ENCODE data around the gene ZNF43.
"Not testable (repeated sequence)": the region's sequence is repeated elsewhere in the genome, so short reads cannot be mapped to it uniquely, and the experiment has no call there.

ZNF43 gene

GRCh38 chr19:21835810-21836444, at the start of gene ZNF43:
Gene ZNF43 (minus strand): TSS chr19:21836182. CDS start chr19:21836038, 144 bp downstream.
- peak; percentile 76 to 94 for DNase-seq (ENCODE audit: low read depth in 1 of 2, low spot score in 1 of 2)

GRCh38 chr19:21885516-21885915, 49.5 kb upstream of the ZNF43 start:
- DNase-seq (ENCODE audit: low read depth in 1 of 2, low spot score in 1 of 2) = not testable (repeated sequence)

GRCh38 chr19:21884786-21885185, 48.8 kb upstream of the ZNF43 start:
- DNase-seq (ENCODE audit: low read depth in 1 of 2, low spot score in 1 of 2) = not testable (repeated sequence)

GRCh38 chr19:21883516-21883915, 47.5 kb upstream of the ZNF43 start:
- no peak for DNase-seq (ENCODE audit: low read depth in 1 of 2, low spot score in 1 of 2)

- peak in 1 of 2 donors; percentile 15 for DNase-seq (ENCODE audit: low read depth in 1 of 2, low spot score in 1 of 2)
Observed at GRCh38 chr19:21880761-21881160, 44.8 kb upstream of the ZNF43 start.

GRCh38 chr19:21878646-21879045, 42.7 kb upstream of the ZNF43 start:
- no peak for DNase-seq (ENCODE audit: low read depth in 1 of 2, low spot score in 1 of 2)

GRCh38 chr19:21877976-21878375, 42.0 kb upstream of the ZNF43 start:
- no peak for DNase-seq (ENCODE audit: low read depth in 1 of 2, low spot score in 1 of 2)

GRCh38 chr19:21876608-21877007, 40.6 kb upstream of the ZNF43 start:
- not testable (repeated sequence) for DNase-seq (ENCODE audit: low read depth in 1 of 2, low spot score in 1 of 2)

- DNase-seq (ENCODE audit: low read depth in 1 of 2, low spot score in 1 of 2) = no peak
Observed at GRCh38 chr19:21856773-21857514, 21.0 kb upstream of the ZNF43 start.

GRCh38 chr19:21851596-21852345, 15.8 kb upstream of the ZNF43 start:
- DNase-seq (ENCODE audit: low read depth in 1 of 2, low spot score in 1 of 2) = peak; percentile 66 to 90

- no peak for DNase-seq (ENCODE audit: low read depth in 1 of 2, low spot score in 1 of 2)
Observed at GRCh38 chr19:21850656-21851255, 14.8 kb upstream of the ZNF43 start.

GRCh38 chr19:21848706-21849105, 12.7 kb upstream of the ZNF43 start:
- no peak for DNase-seq (ENCODE audit: low read depth in 1 of 2, low spot score in 1 of 2)

- no peak for DNase-seq (ENCODE audit: low read depth in 1 of 2, low spot score in 1 of 2)
Observed at GRCh38 chr19:21843081-21843480, 7.1 kb upstream of the ZNF43 start.

GRCh38 chr19:21841488-21842097, 5.6 kb upstream of the ZNF43 start:
- no peak for DNase-seq (ENCODE audit: low read depth in 1 of 2, low spot score in 1 of 2)

GRCh38 chr19:21841081-21841480, 5.1 kb upstream of the ZNF43 start:
- no peak for DNase-seq (ENCODE audit: low read depth in 1 of 2, low spot score in 1 of 2)

- DNase-seq (ENCODE audit: low read depth in 1 of 2, low spot score in 1 of 2) = no peak
Observed at GRCh38 chr19:21839976-21840375, 4.0 kb upstream of the ZNF43 start.

- DNase-seq (ENCODE audit: low read depth in 1 of 2, low spot score in 1 of 2) = no peak
Observed at GRCh38 chr19:21838646-21839045, 2.7 kb upstream of the ZNF43 start.

- DNase-seq (ENCODE audit: low read depth in 1 of 2, low spot score in 1 of 2) = peak in 1 of 2 donors; percentile 8
Observed at GRCh38 chr19:21835429-21835809, 563 bp downstream of the ZNF43 start.

- no peak for DNase-seq (ENCODE audit: low read depth in 1 of 2, low spot score in 1 of 2)
Observed at GRCh38 chr19:21833733-21834132, 2.2 kb downstream of the ZNF43 start.

- DNase-seq (ENCODE audit: low read depth in 1 of 2, low spot score in 1 of 2) = no peak
Observed at GRCh38 chr19:21824679-21825078, 11.3 kb downstream of the ZNF43 start.

- DNase-seq (ENCODE audit: low read depth in 1 of 2, low spot score in 1 of 2) = no peak
Observed at GRCh38 chr19:21823224-21823623, 12.8 kb downstream of the ZNF43 start.
